Measurements from ENCODE around the gene CARMIL1.

The CARMIL1 gene

DNA sequence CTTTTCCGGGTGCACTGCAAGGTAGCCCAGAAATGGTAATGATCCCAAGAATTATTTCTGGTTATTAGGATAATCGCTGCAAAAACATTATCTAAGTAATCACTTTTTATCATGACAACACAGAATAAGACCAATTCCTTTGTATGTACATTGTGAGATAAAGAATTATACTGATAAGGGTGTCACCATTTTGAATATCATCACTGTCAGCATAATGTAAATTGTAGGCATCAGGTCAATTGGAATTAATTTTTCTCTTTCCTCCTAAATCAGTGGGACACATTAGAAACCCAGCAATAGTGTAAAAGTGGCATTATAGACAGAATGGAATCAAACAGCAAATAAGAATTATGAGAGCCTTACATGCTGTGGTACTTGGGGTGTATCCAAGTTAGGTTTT, 189.7 kb downstream of the CARMIL1 start:
- TF ChIP-seq CTCF (IDR thresholded peaks at IDR 0.05; ENCODE audit: low read depth, low read length) = no peak

DNA sequence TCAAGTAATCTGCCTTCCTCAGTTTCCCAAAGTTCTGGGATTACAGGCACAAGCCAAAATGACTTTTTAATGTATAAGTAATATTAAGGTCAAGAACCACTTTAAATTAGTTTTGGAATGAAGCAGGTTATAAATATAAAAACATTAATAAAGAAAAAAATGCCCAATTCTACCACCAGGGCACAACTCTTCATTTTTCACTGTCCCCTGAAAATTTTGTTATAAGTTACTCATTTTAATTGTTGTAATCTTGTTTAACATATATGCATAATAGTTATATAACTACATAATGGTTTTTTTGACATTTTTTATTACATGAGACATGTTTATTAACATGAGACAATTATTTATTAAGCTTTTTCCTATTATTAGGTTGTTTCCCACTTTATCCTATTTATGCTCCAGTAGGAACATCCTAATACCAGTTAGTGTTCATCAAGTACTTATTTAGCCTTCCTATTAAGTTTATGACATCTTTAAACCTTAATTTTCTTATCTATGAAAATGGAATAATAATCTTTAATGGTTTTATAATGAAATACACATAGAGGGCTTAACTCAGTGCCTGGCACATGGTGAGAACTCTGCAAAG, 190.7 kb downstream of the CARMIL1 start:
- Histone ChIP-seq H3K9me3 (no peaks in the 10 kb centered on the region), H3K36me3 (no peaks in the 10 kb centered on the region), H3K27me3 (no peaks in the 10 kb centered on the region), H3K4me1 (no peaks in the 10 kb centered on the region), H3K4me3 (ENCODE audit: low read depth, low read length) (no peak overlapping the region)
- TF ChIP-seq CTCF (IDR thresholded peaks at IDR 0.05; ENCODE audit: low read depth, low read length) = peak; percentile 23
- no peak for DNase-seq

More for the DNA sequence above, 189.7 kb downstream of the CARMIL1 start:
- Histone ChIP-seq H3K4me1 (no peaks in the 10 kb centered on the region), H3K36me3 (no peaks in the 10 kb centered on the region), H3K27me3 (no peaks in the 10 kb centered on the region), H3K4me3 (ENCODE audit: low read depth, low read length) (no peak overlapping the region), H3K9me3 (no peaks in the 10 kb centered on the region)
- no peak for DNase-seq

DNA sequence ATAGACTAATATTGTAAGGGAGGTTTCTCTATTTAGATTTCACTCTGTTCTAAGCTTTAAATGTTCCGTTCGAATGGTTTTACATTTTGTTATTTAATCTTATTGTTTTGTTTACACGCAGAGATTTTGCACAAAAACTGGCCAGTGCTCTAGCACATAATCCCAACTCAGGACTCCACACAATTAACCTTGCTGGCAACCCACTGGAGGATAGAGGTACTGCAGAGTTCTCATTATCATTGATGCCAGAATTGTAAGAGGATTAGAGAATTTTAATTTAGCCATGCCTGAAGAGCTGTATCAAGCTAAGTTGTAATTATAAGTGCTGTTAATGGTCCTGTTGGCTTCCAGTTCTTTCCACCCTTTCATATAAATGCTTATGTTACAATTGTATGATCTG, 193.1 kb downstream of the CARMIL1 start:
- Histone ChIP-seq H3K36me3 (no peaks in the 10 kb centered on the region), H3K27me3 (no peaks in the 10 kb centered on the region), H3K4me3 (ENCODE audit: low read depth, low read length) (no peak overlapping the region), H3K9me3 (no peaks in the 10 kb centered on the region), H3K4me1 (0 out of 2 replicates have a peak, but pooled peaks cover 2% of the 10 kb centered on the region)
- peak; percentile 46 for TF ChIP-seq CTCF (IDR thresholded peaks at IDR 0.05; ENCODE audit: low read depth, low read length)
- DNase-seq = peak; percentile 22

DNA sequence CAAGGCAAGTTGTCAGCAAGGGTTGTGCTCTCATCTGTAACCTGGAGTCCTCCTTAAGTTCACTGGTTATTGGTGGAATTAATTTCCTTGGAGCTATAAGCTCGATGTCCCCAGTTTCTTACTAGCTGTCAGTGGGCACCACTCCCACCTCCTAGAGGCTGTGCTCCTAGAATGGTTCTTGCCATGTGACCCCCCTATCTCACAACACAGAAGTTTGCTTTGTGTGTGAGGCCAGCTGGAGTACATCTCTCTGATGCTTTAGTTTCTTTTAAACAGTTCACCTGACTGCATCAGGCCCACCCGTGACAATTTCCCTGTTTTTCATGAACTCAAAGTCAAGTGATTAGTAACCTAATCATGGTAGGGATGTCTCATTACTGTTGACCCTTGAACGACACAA, 193.7 kb downstream of the CARMIL1 start:
- TF ChIP-seq CTCF (IDR thresholded peaks at IDR 0.05; ENCODE audit: low read depth, low read length) = no peak

GRCh38 chr6:25473447-25473846, 194.3 kb downstream of the CARMIL1 start:
- no peak for TF ChIP-seq CTCF (IDR thresholded peaks at IDR 0.05; ENCODE audit: low read depth, low read length)
- Histone ChIP-seq H3K9me3 (no peaks in the 10 kb centered on the region), H3K4me1 (peaks cover 4% of the 10 kb centered on the region; the same call in 1 of the 2 replicates), H3K4me3 (ENCODE audit: low read depth, low read length) (no peak overlapping the region), H3K27me3 (no peaks in the 10 kb centered on the region), H3K36me3 (no peaks in the 10 kb centered on the region)
- DNase-seq = no peak

More for the DNA sequence above, 193.7 kb downstream of the CARMIL1 start:
- Histone ChIP-seq H3K36me3 (no peaks in the 10 kb centered on the region), H3K27me3 (no peaks in the 10 kb centered on the region), H3K4me3 (ENCODE audit: low read depth, low read length) (no peak overlapping the region), H3K4me1 (0 out of 2 replicates have a peak, but pooled peaks cover 4% of the 10 kb centered on the region), H3K9me3 (no peaks in the 10 kb centered on the region)
- no peak for DNase-seq

- TF ChIP-seq CTCF (IDR thresholded peaks at IDR 0.05; ENCODE audit: low read depth, low read length) = no peak
- Histone ChIP-seq H3K4me3 (ENCODE audit: low read depth, low read length) (no peak overlapping the region), H3K36me3 (no peaks in the 10 kb centered on the region), H3K9me3 (no peaks in the 10 kb centered on the region), H3K4me1 (peaks cover 5% of the 10 kb centered on the region), H3K27me3 (no peaks in the 10 kb centered on the region)
- no peak for DNase-seq
Observed at GRCh38 chr6:25476126-25476525, 197.0 kb downstream of the CARMIL1 start.

All from BE2C (cell line).